ENCODE measurements around the gene CLIP4.

- TF ChIP-seq POLR2A (IDR thresholded peaks at IDR 0.05), result no peak
- TF ChIP-seq, protein P1, sequence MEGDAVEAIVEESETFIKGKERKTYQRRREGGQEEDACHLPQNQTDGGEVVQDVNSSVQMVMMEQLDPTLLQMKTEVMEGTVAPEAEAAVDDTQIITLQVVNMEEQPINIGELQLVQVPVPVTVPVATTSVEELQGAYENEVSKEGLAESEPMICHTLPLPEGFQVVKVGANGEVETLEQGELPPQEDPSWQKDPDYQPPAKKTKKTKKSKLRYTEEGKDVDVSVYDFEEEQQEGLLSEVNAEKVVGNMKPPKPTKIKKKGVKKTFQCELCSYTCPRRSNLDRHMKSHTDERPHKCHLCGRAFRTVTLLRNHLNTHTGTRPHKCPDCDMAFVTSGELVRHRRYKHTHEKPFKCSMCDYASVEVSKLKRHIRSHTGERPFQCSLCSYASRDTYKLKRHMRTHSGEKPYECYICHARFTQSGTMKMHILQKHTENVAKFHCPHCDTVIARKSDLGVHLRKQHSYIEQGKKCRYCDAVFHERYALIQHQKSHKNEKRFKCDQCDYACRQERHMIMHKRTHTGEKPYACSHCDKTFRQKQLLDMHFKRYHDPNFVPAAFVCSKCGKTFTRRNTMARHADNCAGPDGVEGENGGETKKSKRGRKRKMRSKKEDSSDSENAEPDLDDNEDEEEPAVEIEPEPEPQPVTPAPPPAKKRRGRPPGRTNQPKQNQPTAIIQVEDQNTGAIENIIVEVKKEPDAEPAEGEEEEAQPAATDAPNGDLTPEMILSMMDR (IDR thresholded peaks at IDR 0.05 in 8 of 11, conservative IDR thresholded peaks at IDR 0.05 in 3 of 11), result no peak
These were observed 104.2 kb downstream of the CLIP4 start for GRCh38 chr2:29219374-29219773.
